ENCODE data around the gene MED12.

MED12 gene

GRCh38 chrX:71191248-71191647 is 72.9 kb downstream of the MED12 start:
- TF ChIP-seq CTCF (IDR thresholded peaks at IDR 0.05; ENCODE audit: extremely low read depth, missing control alignments) = no peak
- DNase-seq (ENCODE audit: low spot score) = no peak

Measured in GM20000 (cell line).